ENCODE results near the gene FGF22. TPM values are rescaled to one million over a fixed set of nuclear protein-coding genes. Genes with fewer than 3 reads are reported as not detected.

FGF22 gene
- total and polyA plus RNA-seq, 2 of the 13 experiments (the other 11 are each of a cell fraction or from before 2014, with no cell fraction given), result 0.24 TPM; not detected in 1

- no peak for TF ChIP-seq SAFB2 (CRISPR knock-in tag; IDR thresholded peaks at IDR 0.05; ENCODE audit: borderline replicate concordance, low read depth)
- TF ChIP-seq MATR3 (CRISPR knock-in tag; IDR thresholded peaks at IDR 0.05), result no peak
- peak; percentile 86 for TF ChIP-seq MXD1 (CRISPR knock-in tag; IDR thresholded peaks at IDR 0.05)
- TF ChIP-seq ZNF720 (CRISPR knock-in tag; IDR thresholded peaks at IDR 0.05), result no peak
- TF ChIP-seq KLF6 (CRISPR knock-in tag; IDR thresholded peaks at IDR 0.05), result no peak
- TF ChIP-seq MTF1 (CRISPR knock-in tag; IDR thresholded peaks at IDR 0.05), result no peak
- no peak for TF ChIP-seq MTA1 (CRISPR knock-in tag; IDR thresholded peaks at IDR 0.05; ENCODE audit: borderline replicate concordance)
- 0 out of 2 replicates have a peak, but pooled peaks have one; percentile 36 for TF ChIP-seq ZBTB44 (CRISPR knock-in tag; IDR thresholded peaks at IDR 0.05)
- TF ChIP-seq TMF1 (CRISPR knock-in tag; IDR thresholded peaks at IDR 0.05; ENCODE audit: low read depth), result peak; percentile 53; the same call in 1 of the 2 replicates
- TF ChIP-seq SOX6 (IDR thresholded peaks at IDR 0.05), result no peak
- TF ChIP-seq SOX6 (CRISPR knock-in tag; IDR thresholded peaks at IDR 0.05), result peak; percentile 50; the same call in 1 of the 2 replicates
- no peak for TF ChIP-seq KMT2B (CRISPR knock-in tag; IDR thresholded peaks at IDR 0.05)
- no peak for TF ChIP-seq ZNF296 (CRISPR knock-in tag; conservative IDR thresholded peaks at IDR 0.05)
- no peak for TF ChIP-seq ZNF672 (CRISPR knock-in tag; IDR thresholded peaks at IDR 0.05)
- TF ChIP-seq HMG20A (CRISPR knock-in tag; IDR thresholded peaks at IDR 0.05; ENCODE audit: borderline replicate concordance), result no peak
- TF ChIP-seq ZNF343 (CRISPR knock-in tag; IDR thresholded peaks at IDR 0.05), result no peak
- no peak for TF ChIP-seq NR1H2 (CRISPR knock-in tag; IDR thresholded peaks at IDR 0.05; ENCODE audit: borderline replicate concordance, low read depth)
- TF ChIP-seq EP300 (IDR thresholded peaks at IDR 0.05; ENCODE audit: low read depth in 2 of 2, low read length in 2 of 2), result no peak
- TF ChIP-seq EP300 (CRISPR knock-in tag; IDR thresholded peaks at IDR 0.05; ENCODE audit: borderline replicate concordance), result no peak
- TF ChIP-seq AGO2 (optimal IDR thresholded peaks at IDR 0.05; ENCODE audit: low read depth, low read length), result no peak
- TF ChIP-seq ZFP36L1 (CRISPR knock-in tag; IDR thresholded peaks at IDR 0.05), result no peak
- TF ChIP-seq ZNF597 (CRISPR knock-in tag; IDR thresholded peaks at IDR 0.05), result no peak
- TF ChIP-seq TRAFD1 (CRISPR knock-in tag; IDR thresholded peaks at IDR 0.05; ENCODE audit: borderline replicate concordance), result no peak
- peak; percentile 23 for TF ChIP-seq UBTF (CRISPR knock-in tag; IDR thresholded peaks at IDR 0.05)
- TF ChIP-seq ZNF564 (CRISPR knock-in tag; IDR thresholded peaks at IDR 0.05), result no peak
These were observed 25.3 kb downstream of the FGF22 start (continued) for GRCh38 chr19:664913-665443.
